ENCODE data around the gene KRTAP20-2.

GRCh38 chr21:30628109-30628508 is 6.9 kb upstream of the KRTAP20-2 start:
- TF ChIP-seq MAX (IDR thresholded peaks at IDR 0.05; ENCODE audit: low read depth, low read length) (no peak), POLR2A (IDR thresholded peaks at IDR 0.05; ENCODE audit: extremely low read depth, insufficient read length) (no peak)
- TF ChIP-seq, protein P1, sequence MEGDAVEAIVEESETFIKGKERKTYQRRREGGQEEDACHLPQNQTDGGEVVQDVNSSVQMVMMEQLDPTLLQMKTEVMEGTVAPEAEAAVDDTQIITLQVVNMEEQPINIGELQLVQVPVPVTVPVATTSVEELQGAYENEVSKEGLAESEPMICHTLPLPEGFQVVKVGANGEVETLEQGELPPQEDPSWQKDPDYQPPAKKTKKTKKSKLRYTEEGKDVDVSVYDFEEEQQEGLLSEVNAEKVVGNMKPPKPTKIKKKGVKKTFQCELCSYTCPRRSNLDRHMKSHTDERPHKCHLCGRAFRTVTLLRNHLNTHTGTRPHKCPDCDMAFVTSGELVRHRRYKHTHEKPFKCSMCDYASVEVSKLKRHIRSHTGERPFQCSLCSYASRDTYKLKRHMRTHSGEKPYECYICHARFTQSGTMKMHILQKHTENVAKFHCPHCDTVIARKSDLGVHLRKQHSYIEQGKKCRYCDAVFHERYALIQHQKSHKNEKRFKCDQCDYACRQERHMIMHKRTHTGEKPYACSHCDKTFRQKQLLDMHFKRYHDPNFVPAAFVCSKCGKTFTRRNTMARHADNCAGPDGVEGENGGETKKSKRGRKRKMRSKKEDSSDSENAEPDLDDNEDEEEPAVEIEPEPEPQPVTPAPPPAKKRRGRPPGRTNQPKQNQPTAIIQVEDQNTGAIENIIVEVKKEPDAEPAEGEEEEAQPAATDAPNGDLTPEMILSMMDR (IDR thresholded peaks at IDR 0.05; ENCODE audit: low read depth, low read length) = no peak

Measured in NB4 (cell line).